ENCODE data around the gene DAB2IP.

Gene DAB2IP

DNA sequence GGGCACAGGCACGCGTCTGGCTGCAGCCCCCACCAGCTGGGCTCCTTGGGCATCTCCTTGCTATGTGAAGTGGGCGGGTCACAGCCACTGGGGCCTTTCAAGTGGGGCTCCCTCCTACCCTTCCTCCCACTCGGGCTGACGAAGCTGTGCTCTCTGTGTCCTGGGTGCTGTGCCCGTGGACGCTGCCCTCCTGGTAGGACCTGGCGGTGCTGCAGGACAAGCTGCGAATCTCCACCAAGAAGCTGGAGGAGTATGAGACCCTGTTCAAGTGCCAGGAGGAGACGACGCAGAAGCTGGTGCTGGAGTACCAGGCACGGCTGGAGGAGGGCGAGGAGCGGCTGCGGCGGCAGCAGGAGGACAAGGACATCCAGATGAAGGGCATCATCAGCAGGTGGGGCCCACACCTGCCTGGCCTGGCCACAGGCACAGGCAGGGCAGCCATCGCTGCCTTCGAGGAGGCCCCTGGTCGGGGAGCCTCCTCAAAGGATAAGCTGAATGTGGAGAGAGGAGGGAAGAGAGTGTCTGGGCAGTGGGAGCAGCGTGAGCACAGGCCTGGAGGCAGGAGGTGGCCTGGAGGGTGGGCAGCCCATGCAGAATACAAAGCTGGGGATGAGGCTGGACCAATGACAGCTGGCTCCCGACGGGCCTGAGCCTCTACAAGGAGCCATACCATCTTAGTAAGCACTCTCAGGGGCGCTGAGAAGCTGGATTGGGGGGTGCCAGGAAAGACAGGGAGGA lies 124.7 kb downstream of the DAB2IP start:
- Histone ChIP-seq H3K4me1 (ENCODE audit: insufficient read depth, low read length) (no peaks in the 10 kb centered on the region), H2AFZ (ENCODE audit: low read depth, low read length) (no peak overlapping the region), H3K9me3 (ENCODE audit: insufficient read depth, low read length, severe bottlenecking) (no peaks in the 10 kb centered on the region), H3K4me3 (ENCODE audit: low read depth in 1 of 2, low read length in 2 of 2) (no peak overlapping the region), H3K4me2 (ENCODE audit: insufficient read depth, low read length) (no peak overlapping the region), H4K20me1 (ENCODE audit: insufficient read depth, low read length) (no peaks in the 10 kb centered on the region), H3K27ac (ENCODE audit: low read length) (no peak overlapping the region), H3K36me3 (ENCODE audit: insufficient read depth, low read length) (no peaks in the 10 kb centered on the region), H3K79me2 (ENCODE audit: insufficient read depth, low read length) (no peaks in the 10 kb centered on the region), H3K27me3 (ENCODE audit: insufficient read depth, low read length, poor library complexity) (peaks cover 3% of the 10 kb centered on the region), H3K9ac (ENCODE audit: low read depth, low read length) (no peak overlapping the region)
- TF ChIP-seq, protein P1, sequence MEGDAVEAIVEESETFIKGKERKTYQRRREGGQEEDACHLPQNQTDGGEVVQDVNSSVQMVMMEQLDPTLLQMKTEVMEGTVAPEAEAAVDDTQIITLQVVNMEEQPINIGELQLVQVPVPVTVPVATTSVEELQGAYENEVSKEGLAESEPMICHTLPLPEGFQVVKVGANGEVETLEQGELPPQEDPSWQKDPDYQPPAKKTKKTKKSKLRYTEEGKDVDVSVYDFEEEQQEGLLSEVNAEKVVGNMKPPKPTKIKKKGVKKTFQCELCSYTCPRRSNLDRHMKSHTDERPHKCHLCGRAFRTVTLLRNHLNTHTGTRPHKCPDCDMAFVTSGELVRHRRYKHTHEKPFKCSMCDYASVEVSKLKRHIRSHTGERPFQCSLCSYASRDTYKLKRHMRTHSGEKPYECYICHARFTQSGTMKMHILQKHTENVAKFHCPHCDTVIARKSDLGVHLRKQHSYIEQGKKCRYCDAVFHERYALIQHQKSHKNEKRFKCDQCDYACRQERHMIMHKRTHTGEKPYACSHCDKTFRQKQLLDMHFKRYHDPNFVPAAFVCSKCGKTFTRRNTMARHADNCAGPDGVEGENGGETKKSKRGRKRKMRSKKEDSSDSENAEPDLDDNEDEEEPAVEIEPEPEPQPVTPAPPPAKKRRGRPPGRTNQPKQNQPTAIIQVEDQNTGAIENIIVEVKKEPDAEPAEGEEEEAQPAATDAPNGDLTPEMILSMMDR (IDR thresholded peaks at IDR 0.05; ENCODE audit: borderline replicate concordance, extremely low read depth, low read length, poor library complexity, severe bottlenecking), result no peak
- TF ChIP-seq EZH2 (IDR thresholded peaks at IDR 0.05; ENCODE audit: borderline replicate concordance, low read depth, low read length, severe bottlenecking), result no peak
- no peak for DNase-seq
- ATAC-seq (ENCODE audit: insufficient read depth, low read depth), result no peak

DNA sequence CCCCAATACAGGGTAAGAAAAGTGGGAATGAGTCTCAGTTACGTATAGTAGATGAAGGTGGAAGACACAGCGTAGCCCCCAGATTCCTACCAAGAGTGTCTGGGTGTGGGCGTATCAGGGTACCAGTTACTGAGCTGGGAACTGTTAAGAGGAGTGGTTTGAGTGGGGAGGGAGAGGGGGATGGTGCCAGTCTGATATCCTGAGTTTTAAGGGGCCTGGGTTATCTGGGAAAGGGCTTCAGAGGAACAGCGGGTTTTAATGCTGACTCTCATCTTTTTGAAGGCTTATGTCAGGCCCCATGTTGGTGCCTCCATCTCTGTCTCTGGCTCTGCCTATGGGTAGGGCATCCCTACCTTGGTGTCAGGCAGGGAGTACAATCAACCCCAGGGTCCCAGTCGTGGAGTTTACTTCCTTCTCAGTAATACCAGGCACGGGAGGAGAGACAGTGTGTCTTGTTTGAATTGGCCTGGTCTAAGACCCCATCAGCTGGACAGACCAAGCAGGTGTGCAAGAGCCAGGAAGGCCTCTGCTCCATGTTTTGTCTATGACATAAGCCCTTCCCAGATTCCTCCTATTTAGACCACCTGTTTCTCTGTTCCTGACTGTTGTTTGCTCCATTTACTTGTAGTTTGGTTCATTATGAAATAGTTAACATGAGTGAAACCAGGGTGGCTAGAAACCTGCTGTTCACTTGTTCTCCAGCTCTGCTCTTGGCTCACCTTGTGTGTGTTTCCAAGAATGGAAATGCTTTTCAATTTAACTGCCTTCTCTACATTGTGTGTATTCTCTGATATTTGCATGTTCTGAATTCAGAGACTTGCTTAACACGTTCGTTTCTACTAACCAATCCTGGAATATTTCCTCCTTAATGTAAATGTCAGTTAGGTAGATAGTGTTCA lies 125.6 kb downstream of the DAB2IP start:
- no peak for TF ChIP-seq EZH2 (IDR thresholded peaks at IDR 0.05; ENCODE audit: borderline replicate concordance, low read depth, low read length, severe bottlenecking)
- TF ChIP-seq, protein P1 (IDR thresholded peaks at IDR 0.05; ENCODE audit: borderline replicate concordance, extremely low read depth, low read length, poor library complexity, severe bottlenecking), result no peak
- Histone ChIP-seq H2AFZ (ENCODE audit: low read depth, low read length) (no peak overlapping the region), H3K4me3 (ENCODE audit: low read depth in 1 of 2, low read length in 2 of 2) (no peak overlapping the region), H3K4me1 (ENCODE audit: insufficient read depth, low read length) (no peaks in the 10 kb centered on the region), H3K9me3 (ENCODE audit: insufficient read depth, low read length, severe bottlenecking) (no peaks in the 10 kb centered on the region), H3K27me3 (ENCODE audit: insufficient read depth, low read length, poor library complexity) (peaks cover 3% of the 10 kb centered on the region), H3K4me2 (ENCODE audit: insufficient read depth, low read length) (no peak overlapping the region), H3K36me3 (ENCODE audit: insufficient read depth, low read length) (no peaks in the 10 kb centered on the region), H4K20me1 (ENCODE audit: insufficient read depth, low read length) (no peaks in the 10 kb centered on the region), H3K27ac (ENCODE audit: low read length) (no peak overlapping the region), H3K9ac (ENCODE audit: low read depth, low read length) (no peak overlapping the region), H3K79me2 (ENCODE audit: insufficient read depth, low read length) (no peaks in the 10 kb centered on the region)
- DNase-seq, result no peak
- no peak for ATAC-seq (ENCODE audit: insufficient read depth, low read depth)

DNA sequence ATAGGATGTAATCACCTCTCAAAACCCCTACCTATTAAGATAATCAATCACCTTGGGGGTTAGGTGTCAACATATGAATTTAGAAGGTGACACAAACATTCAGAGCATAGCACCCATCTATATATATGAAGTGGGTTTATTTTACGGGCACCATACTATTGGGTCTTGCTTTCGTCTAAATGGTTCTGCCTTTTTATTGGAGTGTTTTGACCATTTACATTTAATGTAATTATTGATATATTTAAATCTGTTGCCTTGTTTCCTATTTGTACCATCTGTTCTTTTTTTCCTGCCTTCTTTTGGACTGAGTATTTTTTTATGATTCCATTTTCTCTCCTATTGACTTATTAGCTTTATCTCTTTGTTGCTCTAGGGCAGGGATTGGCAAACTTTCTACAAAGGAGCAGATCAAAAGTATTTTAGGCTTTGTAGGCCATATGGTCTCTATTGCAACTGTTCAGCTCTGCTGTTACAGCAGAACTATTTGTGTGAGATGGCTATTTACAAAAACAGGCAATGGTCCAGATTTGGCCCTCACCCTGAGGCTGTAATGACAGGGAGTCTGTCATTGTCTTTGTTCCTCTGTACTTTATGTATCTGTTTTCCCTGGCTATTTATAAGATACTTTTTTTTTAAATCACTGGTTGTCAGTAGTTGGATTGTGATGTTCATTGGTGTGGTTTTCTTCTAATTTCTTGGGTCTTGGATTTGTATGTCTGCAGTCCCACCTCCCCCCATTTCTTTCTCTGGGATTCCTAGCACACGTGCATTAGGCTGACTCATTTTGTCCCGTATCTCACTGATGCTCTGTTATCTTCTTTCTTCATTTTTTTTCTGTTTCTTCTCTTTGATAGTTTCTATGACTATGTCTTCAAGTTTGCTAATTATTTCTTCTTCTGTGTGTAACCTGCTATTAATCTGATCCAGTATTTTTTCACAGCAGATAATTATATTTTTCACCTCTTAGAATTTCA lies 127.1 kb downstream of the DAB2IP start:
- TF ChIP-seq, protein P1 (IDR thresholded peaks at IDR 0.05; ENCODE audit: borderline replicate concordance, extremely low read depth, low read length, poor library complexity, severe bottlenecking), result no peak
- no peak for TF ChIP-seq EZH2 (IDR thresholded peaks at IDR 0.05; ENCODE audit: borderline replicate concordance, low read depth, low read length, severe bottlenecking)
- DNase-seq, result no peak
- no peak overlapping the region for H2AFZ ChIP-seq (ENCODE audit: low read depth, low read length)
- no peaks in the 10 kb centered on the region for H3K4me1 ChIP-seq (ENCODE audit: insufficient read depth, low read length)
- peaks cover 3% of the 10 kb centered on the region for H3K27me3 ChIP-seq (ENCODE audit: insufficient read depth, low read length, poor library complexity)
- no peak overlapping the region for H3K27ac ChIP-seq (ENCODE audit: low read length)
- no peak overlapping the region for H3K4me3 ChIP-seq (ENCODE audit: low read depth in 1 of 2, low read length in 2 of 2)
- H3K9ac ChIP-seq (ENCODE audit: low read depth, low read length), result no peak overlapping the region
- no peak for ATAC-seq (ENCODE audit: insufficient read depth, low read depth)
- no peaks in the 10 kb centered on the region for H3K9me3 ChIP-seq (ENCODE audit: insufficient read depth, low read length, severe bottlenecking)
- no peaks in the 10 kb centered on the region for H3K36me3 ChIP-seq (ENCODE audit: insufficient read depth, low read length)
- no peak overlapping the region for H3K4me2 ChIP-seq (ENCODE audit: insufficient read depth, low read length)
- no peaks in the 10 kb centered on the region for H3K79me2 ChIP-seq (ENCODE audit: insufficient read depth, low read length)
- H4K20me1 ChIP-seq (ENCODE audit: insufficient read depth, low read length), result no peaks in the 10 kb centered on the region; the same call in 1 of the 2 replicates

All from DND-41 (cell line).